MCF 10A (cell line): Measurements from ENCODE around the gene STAM. TPM values are rescaled to one million over a fixed set of nuclear protein-coding genes. Genes with fewer than 3 reads are reported as not detected.

Experiments
- BruUV-seq: library from RNA; stranded (reverse); fragments of 400-500 nt; replicated peaks from 2 replicates; lab custom pipeline; 2021; lab: Mats Ljungman, UMichigan
- CTCF ChIA-PET: fragments of 300-600 bp; sonication (Branson Sonifier 250); formaldehyde crosslinking; extraction: SDS; loops from one replicate; lab custom pipeline; 2021; ENCODE audit warnings: antibody characterized with exemption, inconsistent platforms; lab: Yijun Ruan, JAX
- POLR2A ChIA-PET: fragments of 300-600, 350-650 bp; sonication (Branson Sonifier 250); formaldehyde crosslinking; extraction: SDS; loops from one replicate; lab custom pipeline; 2020; ENCODE audit warnings: antibody characterized with exemption, inconsistent platforms; lab: Yijun Ruan, JAX
- DNase-seq: peaks from one replicate; pipeline ENCODE4 v3.0.0-alpha.2; 2018; ENCODE audit not compliant: unreplicated experiment
- H3K27ac Mint-ChIP-seq: one replicate; pipeline ENCODE4 v1.8.0; 2022; ENCODE audit warnings: mild to moderate bottlenecking, low read depth, mixed read lengths; ENCODE audit not compliant: unreplicated experiment
- H3K27me3 Mint-ChIP-seq: one replicate; pipeline ENCODE4 v1.8.0; 2022; ENCODE audit warnings: mixed read lengths; ENCODE audit not compliant: insufficient read depth, unreplicated experiment
- H3K36me3 Mint-ChIP-seq: one replicate; pipeline ENCODE4 v1.8.0; 2022; ENCODE audit warnings: mild to moderate bottlenecking, moderate library complexity, mixed read lengths; ENCODE audit not compliant: insufficient read depth, unreplicated experiment
- H3K4me1 Mint-ChIP-seq: one replicate; pipeline ENCODE4 v1.8.0; 2022; ENCODE audit warnings: mixed read lengths; ENCODE audit not compliant: insufficient read depth, unreplicated experiment
- H3K4me3 Mint-ChIP-seq: one replicate; pipeline ENCODE4 v1.8.0; 2022; ENCODE audit warnings: mild to moderate bottlenecking, moderate library complexity, mixed read lengths; ENCODE audit not compliant: unreplicated experiment
- H3K9me3 Mint-ChIP-seq: one replicate; pipeline ENCODE4 v1.8.0; 2022; ENCODE audit warnings: mixed read lengths; ENCODE audit not compliant: unreplicated experiment
- intact Hi-C: fragments of 100-400 bp; cut with micrococcal nuclease; formaldehyde crosslinking; loops from 2 replicates; pipeline ENCODE4 v1.14.1; 2022
- total RNA-seq: library from RNA; stranded (reverse); gene quantifications from 2 replicates; pipeline ENCODE4 v1.2.3, GENCODE V29; 2022
- TF ChIP-seq, protein P1 (sequence below): fragments of 200-600 bp; IDR thresholded peaks from one replicate; pipeline ENCODE4 v1.8.0; 2022; ENCODE audit warnings: antibody characterized with exemption, mild to moderate bottlenecking; ENCODE audit not compliant: unreplicated experiment

STAM gene
- total RNA-seq, 1 experiment from 2014 or later, result 35.4 TPM

GRCh38 chr10:17729630-17730029 is 85.7 kb downstream of the STAM start:
- Mint-ChIP-seq H3K27me3 (no peaks in the 10 kb centered on the region), H3K4me1 (no peaks in the 10 kb centered on the region), H3K36me3 (no peaks in the 10 kb centered on the region), H3K27ac (no peak overlapping the region), H3K4me3 (no peak overlapping the region), H3K9me3 (no peaks in the 10 kb centered on the region)
- POLR2A ChIA-PET, result interaction anchor here (1.4 kb wide), 1 partner anchor 86 kb away, joined by 3 read pairs; no protein-coding TSS in a partner anchor
- CTCF ChIA-PET, result interaction anchor here (0.6 to 0.7 kb wide), 2 partner anchors 587 to 962 kb away, joined by 3 to 5 read pairs; no protein-coding TSS in a partner anchor
- no TSS peak for BruUV-seq
- peak; percentile 51 for DNase-seq
- TF ChIP-seq, protein P1, sequence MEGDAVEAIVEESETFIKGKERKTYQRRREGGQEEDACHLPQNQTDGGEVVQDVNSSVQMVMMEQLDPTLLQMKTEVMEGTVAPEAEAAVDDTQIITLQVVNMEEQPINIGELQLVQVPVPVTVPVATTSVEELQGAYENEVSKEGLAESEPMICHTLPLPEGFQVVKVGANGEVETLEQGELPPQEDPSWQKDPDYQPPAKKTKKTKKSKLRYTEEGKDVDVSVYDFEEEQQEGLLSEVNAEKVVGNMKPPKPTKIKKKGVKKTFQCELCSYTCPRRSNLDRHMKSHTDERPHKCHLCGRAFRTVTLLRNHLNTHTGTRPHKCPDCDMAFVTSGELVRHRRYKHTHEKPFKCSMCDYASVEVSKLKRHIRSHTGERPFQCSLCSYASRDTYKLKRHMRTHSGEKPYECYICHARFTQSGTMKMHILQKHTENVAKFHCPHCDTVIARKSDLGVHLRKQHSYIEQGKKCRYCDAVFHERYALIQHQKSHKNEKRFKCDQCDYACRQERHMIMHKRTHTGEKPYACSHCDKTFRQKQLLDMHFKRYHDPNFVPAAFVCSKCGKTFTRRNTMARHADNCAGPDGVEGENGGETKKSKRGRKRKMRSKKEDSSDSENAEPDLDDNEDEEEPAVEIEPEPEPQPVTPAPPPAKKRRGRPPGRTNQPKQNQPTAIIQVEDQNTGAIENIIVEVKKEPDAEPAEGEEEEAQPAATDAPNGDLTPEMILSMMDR, result no peak
- intact Hi-C loops, result no loop called here

DNA sequence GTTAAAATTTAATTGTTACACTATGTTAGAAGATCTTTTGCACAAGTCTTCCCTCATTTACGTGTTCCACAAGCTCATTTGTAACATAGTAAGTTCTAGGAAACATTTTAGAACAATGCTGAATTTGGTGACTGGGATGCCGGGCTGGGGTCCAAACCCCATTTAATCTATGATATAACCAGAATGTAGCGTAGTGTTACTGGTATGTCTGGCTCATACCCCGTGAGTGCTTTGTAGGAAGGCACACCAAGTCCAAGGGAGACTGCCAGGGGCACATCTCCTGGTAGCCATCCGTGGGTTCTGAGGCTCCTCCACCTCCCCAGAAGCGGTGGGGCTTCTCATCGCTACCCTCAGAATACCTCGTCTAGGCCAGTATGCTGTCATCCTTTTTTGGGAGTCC is 86.7 kb downstream of the STAM start:
- H3K4me1 Mint-ChIP-seq, result no peaks in the 10 kb centered on the region
- TF ChIP-seq, protein P1, result no peak
- intact Hi-C loops, result no loop called here
- no peaks in the 10 kb centered on the region for H3K9me3 Mint-ChIP-seq
- ChIA-PET CTCF (interaction anchor here (0.6 to 0.7 kb wide), 2 partner anchors 12 to 146 kb away, joined by 3 to 4 read pairs; no protein-coding TSS in a partner anchor), POLR2A (interaction anchor here (0.6 to 0.8 kb wide), 3 partner anchors 114 to 125 kb away, joined by 3 read pairs; no protein-coding TSS in a partner anchor)
- no peak overlapping the region for H3K4me3 Mint-ChIP-seq
- H3K36me3 Mint-ChIP-seq, result no peaks in the 10 kb centered on the region
- no TSS peak for BruUV-seq
- no peak for DNase-seq
- no peaks in the 10 kb centered on the region for H3K27me3 Mint-ChIP-seq
- no peak overlapping the region for H3K27ac Mint-ChIP-seq

DNA sequence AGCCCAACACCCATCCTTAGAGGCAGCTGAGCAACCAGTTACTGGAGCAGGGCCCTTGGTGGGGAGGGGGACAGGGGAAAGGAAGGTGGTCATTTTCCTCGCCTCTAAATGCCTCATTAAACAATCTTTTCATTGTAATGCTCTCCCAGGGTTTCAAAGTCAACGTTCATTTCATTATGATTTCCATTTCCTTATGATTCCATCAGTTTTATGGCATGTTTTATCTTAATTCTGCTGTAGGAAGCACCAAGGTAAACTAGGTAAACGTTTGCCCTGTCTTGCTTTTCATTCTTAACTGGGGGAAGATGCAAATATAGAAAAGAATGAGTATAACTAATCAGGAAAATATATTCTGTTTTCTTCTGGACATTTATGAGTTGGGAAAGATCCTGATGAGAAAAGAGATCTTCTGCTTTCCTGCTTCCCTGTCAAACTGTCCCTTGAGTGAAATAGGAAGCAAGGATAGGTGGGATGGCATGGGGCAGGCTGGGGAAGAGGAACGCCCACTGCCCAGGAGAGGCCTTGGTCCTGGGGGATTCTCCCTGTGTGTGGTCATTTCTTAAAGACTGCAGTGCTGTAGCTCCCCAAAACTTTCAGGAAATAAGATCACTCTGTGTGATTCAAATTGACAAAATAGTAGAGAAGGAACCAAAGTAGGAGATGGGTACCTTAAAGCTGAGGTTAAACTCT is 87.5 kb downstream of the STAM start:
- ChIA-PET POLR2A (interaction anchor here (0.6 kb wide), 1 partner anchor 120 kb away, joined by 3 read pairs; no protein-coding TSS in a partner anchor), CTCF (interaction anchor here (0.6 kb wide), 1 partner anchor 264 kb away, joined by 3 read pairs; no protein-coding TSS in a partner anchor)
- no peak for DNase-seq
- intact Hi-C loops, result no loop called here
- Mint-ChIP-seq H3K4me3 (no peak overlapping the region), H3K9me3 (no peaks in the 10 kb centered on the region), H3K36me3 (no peaks in the 10 kb centered on the region), H3K4me1 (no peaks in the 10 kb centered on the region), H3K27ac (no peak overlapping the region), H3K27me3 (no peaks in the 10 kb centered on the region)
- TF ChIP-seq, protein P1, result no peak
- no TSS peak for BruUV-seq

GRCh38 chr10:17733620-17734019 is 89.7 kb downstream of the STAM start:
- H3K4me3 Mint-ChIP-seq, result no peak overlapping the region
- H3K36me3 Mint-ChIP-seq, result no peaks in the 10 kb centered on the region
- ChIA-PET CTCF (interaction anchor here (0.7 to 1.0 kb wide), 4 partner anchors 9 to 906 kb away, joined by 3 read pairs; no protein-coding TSS in a partner anchor), POLR2A (no interaction called here)
- no peaks in the 10 kb centered on the region for H3K27me3 Mint-ChIP-seq
- BruUV-seq, result no TSS peak
- H3K27ac Mint-ChIP-seq, result no peak overlapping the region
- no peak for DNase-seq
- intact Hi-C loops, result no loop called here
- TF ChIP-seq, protein P1, result no peak
- no peaks in the 10 kb centered on the region for H3K9me3 Mint-ChIP-seq
- no peaks in the 10 kb centered on the region for H3K4me1 Mint-ChIP-seq
